ENCODE measurements around the gene R3HDML. TPM values are rescaled to one million over a fixed set of nuclear protein-coding genes. Genes with fewer than 3 reads are reported as not detected.

The R3HDML gene
- total and polyA plus RNA-seq, 2 of the 13 experiments (the other 11 are each of a cell fraction or from before 2014, with no cell fraction given), result not detected

DNA sequence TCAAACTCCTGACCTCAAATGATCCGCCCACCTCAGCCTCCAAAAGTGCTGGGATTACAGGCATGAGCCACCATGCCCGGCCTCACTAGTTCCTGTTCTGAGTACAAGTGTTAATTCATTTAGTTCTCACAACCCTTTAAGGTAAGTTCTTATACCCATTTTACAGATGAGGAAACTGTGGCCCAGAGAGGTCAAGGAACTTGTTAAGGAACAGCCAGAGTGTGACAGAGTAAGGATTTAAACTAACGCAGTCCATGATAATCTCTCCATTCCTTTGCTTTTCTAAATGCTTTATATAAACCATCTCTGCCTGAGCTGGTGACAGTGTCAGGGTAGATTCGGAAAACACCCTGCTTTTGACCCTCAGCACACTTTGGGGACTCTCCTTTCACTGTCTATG is 39.1 kb upstream of the R3HDML start (continued):
- TF ChIP-seq, protein P1, sequence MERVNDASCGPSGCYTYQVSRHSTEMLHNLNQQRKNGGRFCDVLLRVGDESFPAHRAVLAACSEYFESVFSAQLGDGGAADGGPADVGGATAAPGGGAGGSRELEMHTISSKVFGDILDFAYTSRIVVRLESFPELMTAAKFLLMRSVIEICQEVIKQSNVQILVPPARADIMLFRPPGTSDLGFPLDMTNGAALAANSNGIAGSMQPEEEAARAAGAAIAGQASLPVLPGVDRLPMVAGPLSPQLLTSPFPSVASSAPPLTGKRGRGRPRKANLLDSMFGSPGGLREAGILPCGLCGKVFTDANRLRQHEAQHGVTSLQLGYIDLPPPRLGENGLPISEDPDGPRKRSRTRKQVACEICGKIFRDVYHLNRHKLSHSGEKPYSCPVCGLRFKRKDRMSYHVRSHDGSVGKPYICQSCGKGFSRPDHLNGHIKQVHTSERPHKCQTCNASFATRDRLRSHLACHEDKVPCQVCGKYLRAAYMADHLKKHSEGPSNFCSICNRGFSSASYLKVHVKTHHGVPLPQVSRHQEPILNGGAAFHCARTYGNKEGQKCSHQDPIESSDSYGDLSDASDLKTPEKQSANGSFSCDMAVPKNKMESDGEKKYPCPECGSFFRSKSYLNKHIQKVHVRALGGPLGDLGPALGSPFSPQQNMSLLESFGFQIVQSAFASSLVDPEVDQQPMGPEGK (CRISPR knock-in tag; IDR thresholded peaks at IDR 0.05), result no peak
- TF ChIP-seq HMG20A (CRISPR knock-in tag; IDR thresholded peaks at IDR 0.05; ENCODE audit: borderline replicate concordance) (no peak), CCAR2 (optimal IDR thresholded peaks at IDR 0.05; ENCODE audit: low read depth, low read length) (no peak), HCFC1 (IDR thresholded peaks at IDR 0.05; ENCODE audit: low read depth, low read length) (no peak), ZFP41 (CRISPR knock-in tag; IDR thresholded peaks at IDR 0.05; ENCODE audit: borderline replicate concordance) (no peak)
- TF ChIP-seq, protein P2, sequence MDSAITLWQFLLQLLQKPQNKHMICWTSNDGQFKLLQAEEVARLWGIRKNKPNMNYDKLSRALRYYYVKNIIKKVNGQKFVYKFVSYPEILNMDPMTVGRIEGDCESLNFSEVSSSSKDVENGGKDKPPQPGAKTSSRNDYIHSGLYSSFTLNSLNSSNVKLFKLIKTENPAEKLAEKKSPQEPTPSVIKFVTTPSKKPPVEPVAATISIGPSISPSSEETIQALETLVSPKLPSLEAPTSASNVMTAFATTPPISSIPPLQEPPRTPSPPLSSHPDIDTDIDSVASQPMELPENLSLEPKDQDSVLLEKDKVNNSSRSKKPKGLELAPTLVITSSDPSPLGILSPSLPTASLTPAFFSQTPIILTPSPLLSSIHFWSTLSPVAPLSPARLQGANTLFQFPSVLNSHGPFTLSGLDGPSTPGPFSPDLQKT (CRISPR knock-in tag; IDR thresholded peaks at IDR 0.05; ENCODE audit: borderline replicate concordance), result no peak
- TF ChIP-seq, protein P3, sequence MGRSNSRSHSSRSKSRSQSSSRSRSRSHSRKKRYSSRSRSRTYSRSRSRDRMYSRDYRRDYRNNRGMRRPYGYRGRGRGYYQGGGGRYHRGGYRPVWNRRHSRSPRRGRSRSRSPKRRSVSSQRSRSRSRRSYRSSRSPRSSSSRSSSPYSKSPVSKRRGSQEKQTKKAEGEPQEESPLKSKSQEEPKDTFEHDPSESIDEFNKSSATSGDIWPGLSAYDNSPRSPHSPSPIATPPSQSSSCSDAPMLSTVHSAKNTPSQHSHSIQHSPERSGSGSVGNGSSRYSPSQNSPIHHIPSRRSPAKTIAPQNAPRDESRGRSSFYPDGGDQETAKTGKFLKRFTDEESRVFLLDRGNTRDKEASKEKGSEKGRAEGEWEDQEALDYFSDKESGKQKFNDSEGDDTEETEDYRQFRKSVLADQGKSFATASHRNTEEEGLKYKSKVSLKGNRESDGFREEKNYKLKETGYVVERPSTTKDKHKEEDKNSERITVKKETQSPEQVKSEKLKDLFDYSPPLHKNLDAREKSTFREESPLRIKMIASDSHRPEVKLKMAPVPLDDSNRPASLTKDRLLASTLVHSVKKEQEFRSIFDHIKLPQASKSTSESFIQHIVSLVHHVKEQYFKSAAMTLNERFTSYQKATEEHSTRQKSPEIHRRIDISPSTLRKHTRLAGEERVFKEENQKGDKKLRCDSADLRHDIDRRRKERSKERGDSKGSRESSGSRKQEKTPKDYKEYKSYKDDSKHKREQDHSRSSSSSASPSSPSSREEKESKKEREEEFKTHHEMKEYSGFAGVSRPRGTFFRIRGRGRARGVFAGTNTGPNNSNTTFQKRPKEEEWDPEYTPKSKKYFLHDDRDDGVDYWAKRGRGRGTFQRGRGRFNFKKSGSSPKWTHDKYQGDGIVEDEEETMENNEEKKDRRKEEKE (IDR thresholded peaks at IDR 0.05), result no peak

Data from HepG2 (cell line).